K562 (cell line): ENCODE data around the gene CNGB1. TPM values are rescaled to one million over a fixed set of nuclear protein-coding genes. Genes with fewer than 3 reads are reported as not detected.

Experiments used
- ATAC-seq: fragments of 200-7000 bp; cut with Tn5 transposase; 3 replicates; pipeline ENCODE4 v1.9.1; 2020; ENCODE audit warnings: moderate library complexity
- BruUV-seq: library from RNA; stranded (reverse); fragments of 400-500 nt; replicated peaks from 2 replicates; lab custom pipeline; 2021; lab: Mats Ljungman, UMichigan
- CTCF ChIA-PET: fragments of 300-600 bp; formaldehyde crosslinking; extraction: SDS; loops from one replicate; lab custom pipeline; 2021; ENCODE audit warnings: low intra/inter-chr PET ratio; lab: Yijun Ruan, JAX
- POLR2A ChIA-PET: fragments of 300-600, 350-650 bp; sonication (Branson Sonifier 250); formaldehyde crosslinking; extraction: SDS; loops from one replicate; lab custom pipeline; 2021; ENCODE audit warnings: antibody characterized with exemption, inconsistent platforms; lab: Yijun Ruan, JAX
- DNase-seq, 4 experiments: peaks; one replicate each; pipeline versions ENCODE4 v3.0.0 to v3.0.0-alpha.2; 2011 to 2018; ENCODE audit warnings: low spot score in 3 of 4, mixed read lengths in 3 of 4; ENCODE audit errors: extremely low read depth in 1 of 4
- FAIRE-seq: peaks from 2 replicates; lab custom pipeline; 2011; peaks lifted over from hg19 to GRCh38; lab: Jason Lieb, UNC
- H2AFZ ChIP-seq: 2 replicates; pipeline ENCODE4 v1.6.0; 2011; ENCODE audit warnings: low read depth, low read length, control low read depth, inconsistent platforms
- H3K27ac ChIP-seq: fragments of 200-600 bp; 3 replicates; pipeline ENCODE4 v1.8.0; 2011; ENCODE audit warnings: low read depth, mild to moderate bottlenecking, control low read depth, inconsistent platforms, low read length, moderate library complexity, mixed read lengths; ENCODE audit errors: extremely low read depth
- H3K27me3 ChIP-seq, 2 experiments: fragments of 300-600 bp in 1 of 2; 2 replicates in 1 of 2; 3 replicates in 1 of 2; pipeline versions ENCODE4 v1.6.0 to v1.8.0; 2011; ENCODE audit warnings: inconsistent platforms in 2 of 2, low read length in 2 of 2, mild to moderate bottlenecking in 1 of 2, mixed read lengths in 1 of 2, moderate library complexity in 1 of 2; ENCODE audit not compliant: control insufficient read depth in 2 of 2, insufficient read depth in 2 of 2
- H3K36me3 ChIP-seq: fragments of 300-600 bp; 3 replicates; pipeline ENCODE4 v1.8.0; 2011; ENCODE audit warnings: mild to moderate bottlenecking, low read length, inconsistent platforms; ENCODE audit not compliant: control insufficient read depth, insufficient read depth
- H3K4me1 ChIP-seq, 2 experiments: fragments of 200-600 bp in 1 of 2; replicated peaks in 1 of 2; 2 replicates in 1 of 2; 3 replicates in 1 of 2; pipeline versions ENCODE4 v1.5.1 to v1.8.0; 2011; ENCODE audit warnings: inconsistent platforms in 2 of 2, low read length in 2 of 2, mild to moderate bottlenecking in 1 of 2, mixed read lengths in 1 of 2, moderate library complexity in 1 of 2; ENCODE audit not compliant: control insufficient read depth in 2 of 2, insufficient read depth in 2 of 2
- H3K4me2 ChIP-seq: 2 replicates; pipeline ENCODE4 v1.6.1; 2011; ENCODE audit warnings: low read length, control low read depth, inconsistent platforms, mixed read lengths; ENCODE audit not compliant: insufficient read depth
- H3K4me3 ChIP-seq: fragments of 200-600 bp; sonication (generic), shearing (Covaris generic); 2 replicates; pipeline ENCODE4 v1.5.1; 2016; ENCODE audit warnings: control low read depth, inconsistent platforms
- H3K79me2 ChIP-seq: fragments of 200-600 bp; 3 replicates; pipeline ENCODE4 v1.8.0; 2011; ENCODE audit warnings: low read length, inconsistent platforms; ENCODE audit not compliant: control insufficient read depth, insufficient read depth
- H3K9ac ChIP-seq, 2 experiments: 2 replicates each; pipeline versions ENCODE4 v1.6.0 to v1.6.1; 2011; ENCODE audit warnings: low read depth in 2 of 2, low read length in 2 of 2, control low read depth in 1 of 2, inconsistent platforms in 1 of 2, mild to moderate bottlenecking in 1 of 2, mixed read lengths in 1 of 2; ENCODE audit not compliant: insufficient read depth in 1 of 2
- H3K9me1 ChIP-seq: one replicate; pipeline ENCODE4 v1.6.0; 2011; ENCODE audit warnings: inconsistent platforms, mild to moderate bottlenecking, low read length, moderate library complexity; ENCODE audit not compliant: control insufficient read depth, insufficient read depth
- H3K9me3 ChIP-seq: replicated peaks from 2 replicates; pipeline ENCODE4 v1.5.1; 2011; ENCODE audit warnings: low read depth, low read length, inconsistent platforms; ENCODE audit not compliant: control insufficient read depth, insufficient read depth
- H4K20me1 ChIP-seq: replicated peaks from 2 replicates; pipeline ENCODE4 v1.6.1; 2011; ENCODE audit warnings: low read length, inconsistent platforms, mixed read lengths; ENCODE audit not compliant: control insufficient read depth, insufficient read depth
- FOXK2 ChIP-seq, 2 experiments: fragments of 450-650 bp; IDR thresholded peaks in 1 of 2; conservative IDR thresholded peaks in 1 of 2; 2 replicates each; pipeline ENCODE4 v1.6.1; 2016; ENCODE audit warnings: low read depth in 2 of 2, mild to moderate bottlenecking in 1 of 2
- MIER1 ChIP-seq: fragments of 450-650 bp; IDR thresholded peaks from 2 replicates; pipeline ENCODE4 v1.6.1; 2016; ENCODE audit warnings: antibody characterized with exemption, mild to moderate bottlenecking, low read depth
- RBM22 ChIP-seq: fragments of 200-400 bp; formaldehyde crosslinking; IDR thresholded peaks from 2 replicates; pipeline ENCODE4 v1.6.1; 2018; ENCODE audit warnings: low read length, low read depth; ENCODE audit not compliant: poor library complexity, severe bottlenecking
- ZNF507 ChIP-seq: conservative IDR thresholded peaks from 2 replicates; pipeline ENCODE4 v1.6.1; 2017; ENCODE audit warnings: missing genetic modification characterization, missing compliant biosample characterization
- WGBS: fragments of 100-300 bp; shearing (Covaris generic); methylation state at CpG from one replicate; pipeline ENCODE4 v1.1.6; 2016; ENCODE audit warnings: low coverage, mixed read lengths; ENCODE audit not compliant: insufficient coverage; ENCODE audit errors: missing lambda C conversion rate; 5-methylcytosine and 5-hydroxymethylcytosine counted together
- in situ Hi-C: fragments of 300-500 bp; cut with MboI; formaldehyde crosslinking; loops from 4 replicates; pipeline ENCODE4 v1.15.0; 2018; ENCODE audit warnings: inconsistent platforms, mixed read lengths
- intact Hi-C: fragments of 100-400 bp; cut with micrococcal nuclease; formaldehyde crosslinking; loops from 2 replicates; pipeline ENCODE4 v1.14.2; 2022
- polyA plus RNA-seq, 8 experiments: library from polyadenylated mRNA; depleted of rRNA in 4 of 8; stranded (reverse) in 5 of 8; unstranded in 3 of 8; fragments of >200 nt; fragmentation: Nextera tagmentation in 2 of 8; fragmentation: Illumina TruSeq in 1 of 8; extraction: Ambion mirVana in 2 of 8; extraction: Trizol in 1 of 8; gene quantifications; 2 replicates each; pipeline versions ENCODE4 v1.2.1 to v1.2.3, GENCODE V29; 2011 to 2014; ENCODE audit warnings: inconsistent platforms in 1 of 8, missing spikeins in 1 of 8
- total RNA-seq, 7 experiments: library from RNA; depleted of rRNA in 6 of 7; stranded (reverse); fragments of >200 nt in 6 of 7; fragmentation: Illumina TruSeq in 2 of 7; extraction: Trizol in 2 of 7; gene quantifications; 2 replicates each; pipeline versions ENCODE4 v1.2.1 to v1.2.3, GENCODE V29; 2011 to 2021; ENCODE audit warnings: low replicate concordance in 1 of 7
- TF ChIP-seq, protein P1 (sequence below): fragments of 250-450 bp; sonication (Bioruptor Pico); IDR thresholded peaks from 2 replicates; pipeline ENCODE4 v1.4.0; 2020; ENCODE audit warnings: mild to moderate bottlenecking, moderate library complexity

Gene CNGB1
- total and polyA plus RNA-seq, 9 of the 15 experiments (the other 6 are each of a cell fraction or from before 2014, with no cell fraction given) = not detected

DNA sequence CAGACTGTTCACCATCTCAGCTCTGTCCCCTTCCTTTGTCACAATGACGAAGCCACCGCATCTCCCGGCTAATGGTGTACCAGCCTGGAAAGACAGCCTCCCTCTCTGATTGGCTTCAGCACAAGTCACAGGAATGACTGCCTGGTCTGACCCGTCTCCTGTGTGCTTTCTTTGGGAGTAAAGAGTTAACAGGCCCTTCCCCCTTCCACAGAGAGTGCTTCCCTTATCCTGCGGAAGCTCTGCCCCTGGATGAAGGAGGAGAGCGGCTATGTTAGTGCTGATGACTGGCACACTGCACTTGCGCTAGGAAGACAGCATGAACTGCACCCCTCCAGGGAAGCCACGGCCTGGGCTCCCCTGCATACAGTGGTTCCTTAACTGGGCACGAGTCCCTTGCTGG is 41.6 kb upstream of the CNGB1 start:
- CTCF ChIA-PET = no interaction called here
- 86% methylated on average over 8 of the region's 9 CpGs for WGBS

More for the DNA sequence above, 41.6 kb upstream of the CNGB1 start:
- H3K9me3 ChIP-seq = no peaks in the 10 kb centered on the region
- no TSS peak for BruUV-seq
- H2AFZ ChIP-seq = no peak overlapping the region
- H4K20me1 ChIP-seq = no peaks in the 10 kb centered on the region
- intact Hi-C loops (no loop called here), in situ Hi-C loops (loop anchor here (10.0 kb wide), 2 partner anchors 112 to 282 kb away; partner anchors contain the start of genes CFAP20 and PRSS54)
- FAIRE-seq (no peak), DNase-seq (no peak), ATAC-seq (no peak)
- H3K27ac ChIP-seq = no peak overlapping the region
- no peak overlapping the region for H3K9ac ChIP-seq
- H3K4me3 ChIP-seq = no peak overlapping the region
- TF ChIP-seq MIER1 = no peak
- TF ChIP-seq RBM22 = no peak
- TF ChIP-seq, protein P1, sequence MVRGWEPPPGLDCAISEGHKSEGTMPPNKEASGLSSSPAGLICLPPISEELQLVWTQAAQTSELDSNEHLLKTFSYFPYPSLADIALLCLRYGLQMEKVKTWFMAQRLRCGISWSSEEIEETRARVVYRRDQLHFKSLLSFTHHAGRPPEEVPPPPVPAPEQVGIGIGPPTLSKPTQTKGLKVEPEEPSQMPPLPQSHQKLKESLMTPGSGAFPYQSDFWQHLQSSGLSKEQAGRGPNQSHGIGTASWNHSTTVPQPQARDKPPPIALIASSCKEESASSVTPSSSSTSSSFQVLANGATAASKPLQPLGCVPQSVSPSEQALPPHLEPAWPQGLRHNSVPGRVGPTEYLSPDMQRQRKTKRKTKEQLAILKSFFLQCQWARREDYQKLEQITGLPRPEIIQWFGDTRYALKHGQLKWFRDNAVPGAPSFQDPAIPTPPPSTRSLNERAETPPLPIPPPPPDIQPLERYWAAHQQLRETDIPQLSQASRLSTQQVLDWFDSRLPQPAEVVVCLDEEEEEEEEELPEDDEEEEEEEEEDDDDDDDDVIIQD (CRISPR knock-in tag) = no peak
- no peak for TF ChIP-seq ZNF507 (tag)
- TF ChIP-seq FOXK2 (conservative IDR thresholded peaks at IDR 0.05 in 1 of 2, IDR thresholded peaks at IDR 0.05 in 1 of 2; ENCODE audit: low read depth in 2 of 2) = no peak
- no peaks in the 10 kb centered on the region for H3K27me3 ChIP-seq
- no peaks in the 10 kb centered on the region for H3K4me1 ChIP-seq
- POLR2A ChIA-PET = interaction anchor here (0.6 kb wide), 1 partner anchor 296 kb away, joined by 3 read pairs; no protein-coding TSS in a partner anchor
- no peaks in the 10 kb centered on the region; the same call in 2 of the 3 replicates for H3K79me2 ChIP-seq
- peaks cover 2% of the 10 kb centered on the region for H3K9me1 ChIP-seq
- peaks cover 48% of the 10 kb centered on the region; the same call in 2 of the 3 replicates for H3K36me3 ChIP-seq
- H3K4me2 ChIP-seq = no peak overlapping the region
